OCI-LY7 (cell line): Measurements from ENCODE around the gene PAX3. TPM values are rescaled to one million over a fixed set of nuclear protein-coding genes. Genes with fewer than 3 reads are reported as not detected.

ENCODE experiments used
- BruUV-seq: library from RNA; stranded (reverse); fragments of 400-500 nt; replicated peaks from 2 replicates; lab custom pipeline; 2021; lab: Mats Ljungman, UMichigan
- CTCF ChIA-PET: fragments of 300-600 bp; sonication (Branson Sonifier 250); formaldehyde crosslinking; loops from one replicate; lab custom pipeline; 2022; ENCODE audit warnings: antibody characterized with exemption; ENCODE audit not compliant: unreplicated experiment; lab: Charles Lee
- POLR2A ChIA-PET: fragments of 300-600 bp; sonication (Branson Sonifier 250); formaldehyde crosslinking; loops from one replicate; lab custom pipeline; 2022; ENCODE audit warnings: antibody characterized with exemption; lab: Charles Lee
- DNase-seq: peaks from one replicate; pipeline ENCODE4 v3.0.0-alpha.2; 2015; ENCODE audit warnings: low spot score
- H2AFZ ChIP-seq: fragments of 200-600 bp; sonication (generic), shearing (Covaris generic); 2 replicates; pipeline ENCODE4 v1.6.1; 2014; ENCODE audit warnings: mild to moderate bottlenecking, antibody characterized with exemption, low read length, moderate library complexity
- H3K27ac ChIP-seq: fragments of 200-600 bp; sonication (generic); 2 replicates; pipeline ENCODE4 v1.5.1; 2014; ENCODE audit warnings: mixed run types, low read depth, mild to moderate bottlenecking, moderate library complexity, low read length, inconsistent platforms; ENCODE audit not compliant: poor library complexity, severe bottlenecking
- H3K36me3 ChIP-seq: fragments of 200-600 bp; sonication (generic); 2 replicates; pipeline ENCODE4 v1.6.1; 2014; ENCODE audit warnings: mild to moderate bottlenecking, antibody characterized with exemption, low read length, moderate library complexity, mixed read lengths; ENCODE audit not compliant: insufficient read depth
- H3K4me1 ChIP-seq: fragments of 200-600 bp; sonication (generic); 2 replicates; pipeline ENCODE4 v1.5.1; 2014; ENCODE audit warnings: mild to moderate bottlenecking, low read length; ENCODE audit not compliant: insufficient read depth, poor library complexity, severe bottlenecking
- H3K4me2 ChIP-seq: fragments of 200-600 bp; sonication (generic); 2 replicates; pipeline ENCODE4 v1.6.1; 2014; ENCODE audit warnings: mild to moderate bottlenecking, low read length
- H3K4me3 ChIP-seq: fragments of 200-600 bp; sonication (generic); 2 replicates; pipeline ENCODE4 v1.5.1; 2014; ENCODE audit warnings: mild to moderate bottlenecking, low read depth, low read length; ENCODE audit not compliant: poor library complexity, severe bottlenecking
- H3K79me2 ChIP-seq: fragments of 200-600 bp; sonication (generic); 2 replicates; pipeline ENCODE4 v1.6.1; 2016; ENCODE audit warnings: low read depth, mild to moderate bottlenecking, low read length, moderate library complexity, mixed read lengths; ENCODE audit not compliant: insufficient read depth
- H3K9me2 ChIP-seq: fragments of 200-600 bp; sonication (generic); 2 replicates; pipeline ENCODE4 v1.6.1; 2016; ENCODE audit warnings: mild to moderate bottlenecking, low read length, mixed read lengths; ENCODE audit not compliant: insufficient read depth
- H3K9me3 ChIP-seq: fragments of 200-600 bp; sonication (generic); 2 replicates; pipeline ENCODE4 v1.6.1; 2014; ENCODE audit warnings: mild to moderate bottlenecking, mixed run types, low read length, mixed read lengths
- H4K20me1 ChIP-seq: fragments of 200-600 bp; sonication (generic); 2 replicates; pipeline ENCODE4 v1.6.1; 2014; ENCODE audit warnings: mild to moderate bottlenecking, antibody characterized with exemption, low read length, moderate library complexity, mixed read lengths; ENCODE audit not compliant: insufficient read depth
- CTCF ChIP-seq: fragments of 200-600 bp; sonication (generic); conservative IDR thresholded peaks from 2 replicates; pipeline ENCODE4 v1.5.1; 2014; ENCODE audit warnings: mild to moderate bottlenecking, antibody characterized with exemption, low read length, moderate library complexity, mixed read lengths
- EZH2phosphoT487 ChIP-seq: fragments of 200-600 bp; sonication (generic); IDR thresholded peaks from 2 replicates; pipeline ENCODE4 v1.6.1; 2018; ENCODE audit warnings: low read depth, borderline replicate concordance, mild to moderate bottlenecking, mixed run types, antibody characterized with exemption, low read length, moderate library complexity, mixed read lengths
- intact Hi-C: fragments of 100-400 bp; cut with micrococcal nuclease; formaldehyde crosslinking; loops from one replicate; pipeline ENCODE4 v1.10.0; 2022; ENCODE audit not compliant: unreplicated experiment
- total RNA-seq, 2 experiments: library from RNA; depleted of rRNA in 1 of 2; stranded (reverse); fragments of >200 nt in 1 of 2; shearing (Covaris generic) in 1 of 2; gene quantifications; 2 replicates each; pipeline ENCODE4 v1.2.3, GENCODE V29; 2014 to 2022

PAX3 gene
- total RNA-seq, 2 experiments from 2014 or later: not detected

- H3K9me2 ChIP-seq: no peaks in the 10 kb centered on the region
- intact Hi-C loops: no loop called here
- CTCF ChIA-PET: no interaction called here
Measured at GRCh38 chr2:222196159-222196558, 102.6 kb downstream of the PAX3 start.

GRCh38 chr2:222194669-222195068, 104.1 kb downstream of the PAX3 start:
- no peak for TF ChIP-seq EZH2phosphoT487
- TF ChIP-seq CTCF: no peak
- Histone ChIP-seq H4K20me1 (no peaks in the 10 kb centered on the region), H3K4me1 (no peaks in the 10 kb centered on the region), H3K9me3 (no peaks in the 10 kb centered on the region), H3K9me2 (no peaks in the 10 kb centered on the region), H3K36me3 (no peaks in the 10 kb centered on the region), H3K4me2 (no peak overlapping the region), H3K27ac (no peak overlapping the region), H3K4me3 (no peak overlapping the region), H3K79me2 (no peaks in the 10 kb centered on the region), H2AFZ (no peak overlapping the region)
- DNase-seq: no peak
- intact Hi-C loops: no loop called here
- no TSS peak for BruUV-seq
- ChIA-PET CTCF (no interaction called here), POLR2A (interaction anchor here (0.9 kb wide), 1 partner anchor 34 kb away, joined by 3 read pairs; no protein-coding TSS in a partner anchor)

More at GRCh38 chr2:222196159-222196558, 102.6 kb downstream of the PAX3 start:
- Histone ChIP-seq H3K4me3 (no peak overlapping the region), H3K27ac (no peak overlapping the region), H3K4me1 (no peaks in the 10 kb centered on the region), H3K9me3 (no peaks in the 10 kb centered on the region), H3K36me3 (no peaks in the 10 kb centered on the region), H2AFZ (no peak overlapping the region), H3K4me2 (no peak overlapping the region), H3K79me2 (no peaks in the 10 kb centered on the region), H4K20me1 (no peaks in the 10 kb centered on the region)
- POLR2A ChIA-PET: no interaction called here
- TF ChIP-seq EZH2phosphoT487 (no peak), CTCF (no peak)
- no TSS peak for BruUV-seq
- DNase-seq: no peak

- Histone ChIP-seq H2AFZ (no peak overlapping the region), H3K79me2 (no peaks in the 10 kb centered on the region), H3K4me2 (no peak overlapping the region), H3K9me2 (no peaks in the 10 kb centered on the region), H4K20me1 (no peaks in the 10 kb centered on the region), H3K9me3 (no peaks in the 10 kb centered on the region), H3K36me3 (no peaks in the 10 kb centered on the region), H3K27ac (no peak overlapping the region), H3K4me3 (no peak overlapping the region), H3K4me1 (no peaks in the 10 kb centered on the region)
- BruUV-seq: no TSS peak
- no peak for DNase-seq
- CTCF ChIA-PET: no interaction called here
- intact Hi-C loops: no loop called here
- POLR2A ChIA-PET: interaction anchor here (0.5 kb wide), 1 partner anchor 1037 kb away, joined by 3 read pairs; no protein-coding TSS in a partner anchor
- TF ChIP-seq CTCF (no peak), EZH2phosphoT487 (no peak)
Measured at GRCh38 chr2:222193328-222193983, 105.3 kb downstream of the PAX3 start.
